Endothelial cell of hepatic sinusoid (primary cell): ENCODE measurements around the gene ARHGAP10.
"Not testable (repeated sequence)": the region's sequence is repeated elsewhere in the genome, so short reads cannot be mapped to it uniquely, and the experiment has no call there.

Source experiments
- in situ Hi-C: cut with HindIII; loops from 2 replicates; pipeline ENCODE4 v1.10.0; 2017; ENCODE audit warnings: low sequenced_read_pairs

ARHGAP10 gene

GRCh38 chr4:147884536-147884935, 152.6 kb downstream of the ARHGAP10 start:
- in situ Hi-C loops = no loop called here

- in situ Hi-C loops = not testable (repeated sequence)
These were observed 153.3 kb downstream of the ARHGAP10 start for GRCh38 chr4:147885216-147885615.

GRCh38 chr4:147891476-147892115, 159.7 kb downstream of the ARHGAP10 start:
- in situ Hi-C loops = no loop called here

- in situ Hi-C loops = no loop called here
These were observed 167.6 kb downstream of the ARHGAP10 start for GRCh38 chr4:147899512-147899911.

GRCh38 chr4:147901388-147901787, 169.5 kb downstream of the ARHGAP10 start:
- in situ Hi-C loops = no loop called here

- in situ Hi-C loops = no loop called here
These were observed 170.0 kb downstream of the ARHGAP10 start for GRCh38 chr4:147901916-147902315.

- in situ Hi-C loops = no loop called here
These were observed 177.3 kb downstream of the ARHGAP10 start for GRCh38 chr4:147909225-147909624.

GRCh38 chr4:147910315-147910714, 178.4 kb downstream of the ARHGAP10 start:
- in situ Hi-C loops = no loop called here

- in situ Hi-C loops = not testable (repeated sequence)
These were observed 180.2 kb downstream of the ARHGAP10 start for GRCh38 chr4:147912106-147912505.

GRCh38 chr4:147913137-147913536, 181.2 kb downstream of the ARHGAP10 start:
- in situ Hi-C loops = no loop called here

- in situ Hi-C loops = no loop called here
These were observed 184.5 kb downstream of the ARHGAP10 start for GRCh38 chr4:147916351-147916750.

- in situ Hi-C loops = no loop called here
These were observed 191.5 kb downstream of the ARHGAP10 start for GRCh38 chr4:147923381-147923780.

- in situ Hi-C loops = no loop called here
These were observed 192.0 kb downstream of the ARHGAP10 start for GRCh38 chr4:147923854-147924253.

GRCh38 chr4:147924604-147925412, 192.9 kb downstream of the ARHGAP10 start:
- in situ Hi-C loops = no loop called here

GRCh38 chr4:147927377-147928137, 195.7 kb downstream of the ARHGAP10 start:
- in situ Hi-C loops = no loop called here

GRCh38 chr4:147928400-147928799, 196.5 kb downstream of the ARHGAP10 start:
- in situ Hi-C loops = no loop called here

GRCh38 chr4:147929746-147930145, 197.9 kb downstream of the ARHGAP10 start:
- in situ Hi-C loops = no loop called here

GRCh38 chr4:147933316-147933715, 201.4 kb downstream of the ARHGAP10 start:
- in situ Hi-C loops = no loop called here

- in situ Hi-C loops = no loop called here
These were observed 201.9 kb downstream of the ARHGAP10 start for GRCh38 chr4:147933779-147934178.

GRCh38 chr4:147938496-147938895, 206.6 kb downstream of the ARHGAP10 start:
- in situ Hi-C loops = no loop called here

GRCh38 chr4:147940171-147940570, 208.3 kb downstream of the ARHGAP10 start:
- in situ Hi-C loops = no loop called here

- in situ Hi-C loops = no loop called here
These were observed 209.5 kb downstream of the ARHGAP10 start for GRCh38 chr4:147941373-147941772.
